Stimulated activated naive CD8-positive, alpha-beta T cell treated with anti-CD3 and anti-CD28 coated beads, Interleukin-15, amount 100 ng/mL, for 72 hours (primary cell): Measurements from ENCODE around the gene COBL.

Experiments
- ATAC-seq: fragments of 150-1000 bp; cut with Tn5 transposase; 2 replicates; pipeline ENCODE4 v1.10.0; 2021; ENCODE audit warnings: mild to moderate bottlenecking, moderate library complexity
- DNase-seq, 2 donors: peaks; one replicate each; pipeline ENCODE4 v3.0.0; 2021 to 2022
- H3K27ac Mint-ChIP-seq, 2 donors: one replicate each; pipeline ENCODE4 v1.8.0; 2022; ENCODE audit warnings: mild to moderate bottlenecking in 2 of 2, mixed read lengths in 2 of 2, moderate library complexity in 2 of 2
- H3K27me3 Mint-ChIP-seq: one replicate; pipeline ENCODE4 v1.8.0; 2022; ENCODE audit warnings: mixed read lengths
- H3K4me1 Mint-ChIP-seq: one replicate; pipeline ENCODE4 v1.8.0; 2022; ENCODE audit warnings: mild to moderate bottlenecking, mixed read lengths
- H3K4me3 Mint-ChIP-seq, 2 donors: one replicate each; pipeline ENCODE4 v1.8.0; 2022; ENCODE audit warnings: mild to moderate bottlenecking in 2 of 2, mixed read lengths in 2 of 2, moderate library complexity in 1 of 2
- H3K9me3 Mint-ChIP-seq, 2 donors: one replicate each; pipeline ENCODE4 v1.8.0; 2022; ENCODE audit warnings: mixed read lengths in 2 of 2

COBL gene

DNA sequence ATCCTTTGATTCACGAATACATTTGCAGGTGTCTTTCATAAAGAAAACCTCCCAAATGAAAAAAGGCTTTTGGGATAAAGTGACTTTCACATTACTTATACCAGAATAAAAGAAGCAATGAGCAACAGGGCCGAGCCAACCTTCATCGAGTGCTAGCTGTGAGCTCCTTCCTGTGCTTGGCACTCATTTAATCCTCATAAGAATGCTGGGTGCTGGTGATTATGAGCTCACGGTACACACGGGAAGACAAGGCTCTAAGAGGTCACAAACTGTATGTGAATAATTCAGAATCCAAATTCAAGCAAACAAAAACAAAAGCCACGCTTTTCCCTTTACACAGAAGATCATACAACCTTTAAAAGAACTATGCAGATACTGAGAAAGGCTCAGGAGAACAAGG is 156.2 kb downstream of the COBL start:
- H3K27ac Mint-ChIP-seq: no peak overlapping the region
- H3K4me3 Mint-ChIP-seq: no peak overlapping the region
- DNase-seq (no peak), ATAC-seq (no peak)
- H3K27me3 Mint-ChIP-seq: peaks cover 12% of the 10 kb centered on the region
- H3K9me3 Mint-ChIP-seq: no peaks in the 10 kb centered on the region
- H3K4me1 Mint-ChIP-seq: no peaks in the 10 kb centered on the region

DNA sequence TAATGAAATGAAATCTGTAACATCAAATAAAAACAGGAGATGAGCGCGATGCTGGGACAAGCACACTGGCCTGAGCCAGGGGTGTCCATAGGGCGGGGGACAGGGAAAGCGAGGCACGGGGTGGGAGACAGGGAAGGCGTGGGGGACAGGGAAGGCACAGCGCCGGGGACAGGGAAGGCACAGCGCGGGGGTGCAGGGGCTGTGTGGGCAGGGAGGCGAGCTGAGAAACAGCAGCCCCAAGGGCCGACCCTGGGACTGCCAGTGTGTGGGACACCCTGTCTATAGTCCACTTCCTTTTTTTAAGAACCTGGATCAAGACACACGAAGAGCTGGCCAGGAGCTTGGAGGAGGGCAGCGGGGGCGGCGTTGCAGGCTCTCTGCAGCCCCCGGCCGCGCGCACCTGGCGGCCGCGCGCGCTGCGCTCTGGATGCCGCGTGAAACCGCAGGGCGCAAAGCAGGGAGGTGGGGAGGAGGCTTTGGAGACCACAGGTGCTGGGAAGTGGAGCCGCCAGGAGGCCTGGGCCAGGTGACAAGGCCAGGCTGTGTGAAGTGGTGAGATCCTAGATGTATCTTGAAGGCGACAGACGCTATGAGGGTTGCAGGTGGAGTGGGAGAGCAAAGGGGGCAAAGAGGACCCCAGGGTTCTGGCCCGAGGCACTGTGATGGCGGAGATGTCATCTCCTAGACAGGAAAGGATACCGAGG is 157.7 kb downstream of the COBL start:
- no peaks in the 10 kb centered on the region for H3K9me3 Mint-ChIP-seq
- H3K27me3 Mint-ChIP-seq: peaks cover 12% of the 10 kb centered on the region
- ATAC-seq (peak; percentile 59), DNase-seq (no peak)
- no peaks in the 10 kb centered on the region for H3K4me1 Mint-ChIP-seq
- no peak overlapping the region for H3K27ac Mint-ChIP-seq
- H3K4me3 Mint-ChIP-seq: no peak overlapping the region

DNA sequence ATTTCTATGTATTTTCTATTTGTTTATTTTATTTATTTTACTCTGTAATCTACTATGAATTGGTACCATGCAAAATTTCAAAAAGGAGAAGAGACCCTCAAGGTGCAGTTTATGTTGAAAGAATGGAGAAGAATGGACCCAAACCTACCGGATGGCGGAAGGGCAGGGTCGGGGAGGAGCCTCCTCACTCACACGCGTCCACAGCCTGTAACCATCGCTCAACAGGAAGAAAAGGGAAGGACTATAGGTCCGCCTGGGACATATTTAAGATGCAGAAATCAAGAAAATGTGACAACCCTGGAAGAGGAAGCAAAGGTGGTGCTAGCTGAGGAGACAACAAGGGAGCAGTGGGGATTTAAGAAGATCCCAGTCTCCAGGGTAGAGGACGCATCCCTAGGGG is 158.4 kb downstream of the COBL start:
- Mint-ChIP-seq H3K27me3 (peaks cover 12% of the 10 kb centered on the region), H3K27ac (no peak overlapping the region), H3K9me3 (no peaks in the 10 kb centered on the region)

DNA sequence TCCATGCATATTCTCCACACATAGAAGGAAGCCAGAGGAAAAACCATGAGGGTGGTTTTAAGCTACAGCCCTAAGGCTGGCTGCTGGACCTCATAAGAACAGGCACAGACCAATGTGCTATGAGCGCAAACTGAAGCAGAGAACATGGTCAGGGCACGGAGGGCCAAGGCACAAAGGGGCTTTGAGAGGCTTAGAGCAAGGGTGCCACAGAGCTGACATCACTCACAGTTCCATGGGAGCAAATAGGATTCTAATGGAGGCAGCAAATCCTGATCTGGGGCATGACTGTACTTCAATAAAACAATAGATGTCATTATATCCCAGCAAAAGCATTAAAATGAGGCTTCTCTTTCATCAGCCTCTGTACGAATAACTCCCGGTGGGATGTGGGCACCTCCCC is 162.4 kb downstream of the COBL start:
- no peak for ATAC-seq
- H3K4me1 Mint-ChIP-seq: no peaks in the 10 kb centered on the region
- no peak overlapping the region for H3K4me3 Mint-ChIP-seq
- H3K9me3 Mint-ChIP-seq: no peaks in the 10 kb centered on the region
- no peak overlapping the region for H3K27ac Mint-ChIP-seq
- DNase-seq: no peak
- H3K27me3 Mint-ChIP-seq: peaks cover 18% of the 10 kb centered on the region

More for the DNA sequence above, 158.4 kb downstream of the COBL start:
- no peak for ATAC-seq
- Mint-ChIP-seq H3K4me1 (no peaks in the 10 kb centered on the region), H3K4me3 (no peak overlapping the region)
- DNase-seq: no peak

DNA sequence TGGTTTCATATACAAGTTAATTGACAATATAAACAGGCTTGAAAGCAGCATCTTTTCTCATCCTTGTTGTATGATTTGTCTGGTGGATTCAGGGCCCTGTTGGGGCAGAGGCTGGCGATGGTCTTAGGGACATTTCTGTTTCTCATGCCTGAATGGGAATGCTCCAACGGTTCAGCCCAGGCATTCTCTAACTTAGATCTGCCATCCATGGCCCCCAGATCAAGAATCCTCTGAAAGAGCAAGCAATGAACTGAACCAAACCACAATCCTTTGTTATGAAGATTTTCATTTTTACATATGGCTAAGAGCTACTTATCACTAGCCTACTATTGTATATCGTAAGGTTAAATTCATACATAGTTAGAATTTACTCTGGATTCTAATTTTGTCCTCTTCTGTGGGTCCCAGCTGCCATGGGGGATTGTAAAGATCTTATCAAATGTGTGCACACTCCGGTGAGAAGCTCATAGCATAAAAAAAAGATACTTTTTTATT is 163.9 kb downstream of the COBL start:
- no peak overlapping the region for H3K27ac Mint-ChIP-seq
- peaks cover 7% of the 10 kb centered on the region for H3K27me3 Mint-ChIP-seq
- H3K4me1 Mint-ChIP-seq: no peaks in the 10 kb centered on the region
- no peak overlapping the region for H3K4me3 Mint-ChIP-seq
- ATAC-seq (no peak), DNase-seq (no peak)
- peaks cover 4 to 11% of the 10 kb centered on the region in 2 donors for H3K9me3 Mint-ChIP-seq

DNA sequence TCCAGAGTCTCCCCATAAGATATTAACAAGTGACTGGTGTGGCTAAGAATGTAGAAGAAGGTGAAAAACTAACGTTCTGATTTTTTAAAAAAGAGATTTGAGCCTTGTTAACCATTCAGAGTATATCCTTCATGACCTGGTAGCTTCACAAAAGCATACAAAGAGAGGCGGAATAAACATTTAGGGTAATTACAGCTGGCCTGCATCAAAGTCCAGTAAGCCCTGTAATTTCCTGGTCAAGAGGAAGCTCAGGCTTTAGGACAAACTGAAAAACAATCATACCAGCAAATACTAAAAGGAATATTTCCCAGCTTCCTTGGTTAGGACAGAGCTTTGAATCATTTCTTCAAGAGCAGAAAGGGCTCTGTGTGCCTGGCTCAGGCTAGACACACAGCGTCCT is 165.2 kb downstream of the COBL start:
- Mint-ChIP-seq H3K27me3 (peaks cover 7% of the 10 kb centered on the region), H3K9me3 (peaks cover 4 to 11% of the 10 kb centered on the region in 2 donors), H3K4me1 (no peaks in the 10 kb centered on the region), H3K27ac (no peak overlapping the region), H3K4me3 (no peak overlapping the region)
- no peak for DNase-seq
- ATAC-seq: no peak

DNA sequence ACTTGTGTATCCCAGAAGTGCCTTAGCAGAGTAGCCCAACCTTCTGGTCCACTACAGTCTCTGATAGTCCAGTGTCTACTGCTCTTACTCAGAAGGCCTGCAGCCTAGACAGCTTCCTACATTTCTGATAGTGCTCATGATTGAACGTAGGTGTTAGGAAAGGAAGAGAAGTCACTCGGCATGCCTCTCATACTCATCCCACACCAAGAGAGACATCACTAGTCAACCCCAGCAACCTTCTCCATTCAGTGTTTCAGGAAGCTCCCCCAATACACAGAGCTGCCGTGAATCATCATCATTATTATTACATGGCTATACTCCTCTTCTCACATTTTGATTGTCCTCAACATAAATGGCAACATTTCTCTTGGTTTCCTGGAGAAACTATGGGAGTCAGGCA is 166.4 kb downstream of the COBL start:
- ATAC-seq (no peak), DNase-seq (no peak)
- peaks cover 4 to 11% of the 10 kb centered on the region in 2 donors for H3K9me3 Mint-ChIP-seq
- no peak overlapping the region for H3K4me3 Mint-ChIP-seq
- H3K4me1 Mint-ChIP-seq: no peaks in the 10 kb centered on the region
- H3K27me3 Mint-ChIP-seq: peaks cover 7% of the 10 kb centered on the region
- no peak overlapping the region for H3K27ac Mint-ChIP-seq

DNA sequence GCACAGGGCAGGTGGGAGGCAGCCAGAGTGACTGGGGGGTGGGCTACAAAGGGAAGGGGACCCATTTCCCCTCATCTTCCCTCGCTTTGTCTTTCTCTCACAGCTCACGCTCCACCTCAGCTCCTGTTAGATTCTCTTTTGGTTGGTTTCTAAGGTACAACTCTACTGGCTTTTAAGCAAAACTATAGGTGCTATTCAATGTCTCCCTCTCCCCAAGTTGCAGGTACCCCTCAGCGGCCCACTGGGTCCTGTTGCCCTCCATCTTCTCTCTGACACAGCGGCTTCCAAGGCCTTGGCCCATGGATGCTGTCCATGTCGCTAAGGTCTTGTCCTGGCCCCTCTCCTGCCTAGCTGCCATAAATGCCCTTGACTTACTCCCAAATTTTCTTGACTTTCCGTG is 168.4 kb downstream of the COBL start:
- ATAC-seq: no peak
- Mint-ChIP-seq H3K4me3 (no peak overlapping the region), H3K4me1 (no peaks in the 10 kb centered on the region)

DNA sequence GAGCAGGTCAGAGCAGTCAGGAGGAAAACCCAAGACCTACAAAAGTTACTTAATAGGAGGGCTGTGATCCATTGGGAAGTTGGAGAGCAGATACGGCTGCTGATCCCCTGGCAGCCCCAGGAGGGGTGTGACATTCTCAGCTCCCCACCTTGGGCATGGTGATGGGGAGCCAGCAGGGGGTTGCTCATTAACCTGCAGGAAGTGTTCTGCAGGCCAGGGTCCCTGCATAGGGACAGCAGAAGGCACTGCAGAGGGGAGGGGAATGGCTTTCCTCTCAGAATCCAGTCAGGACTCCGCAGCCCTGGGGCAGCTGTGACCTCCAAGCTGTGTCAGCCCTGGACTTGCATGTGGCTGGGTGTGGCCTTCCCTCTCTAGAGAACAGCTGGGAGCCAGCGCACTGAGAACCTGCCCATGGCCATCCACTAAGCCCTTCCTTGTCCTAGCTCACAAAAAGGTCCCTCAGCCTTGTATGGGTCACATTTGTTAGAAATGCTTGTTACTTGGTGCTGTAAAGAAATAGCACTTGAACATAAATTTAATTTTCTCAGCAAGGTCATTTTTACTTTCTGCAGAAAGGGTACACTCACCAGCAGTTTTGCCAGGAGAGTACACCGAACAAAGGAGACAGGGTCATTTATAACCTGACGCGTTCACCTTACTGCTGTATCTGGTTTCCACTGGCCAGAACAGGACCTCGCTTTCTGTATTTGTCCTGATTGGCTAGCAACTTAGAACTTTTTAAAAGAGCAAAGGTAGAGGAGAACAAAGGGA is 169.6 kb downstream of the COBL start:
- H3K4me3 Mint-ChIP-seq: no peak overlapping the region
- H3K9me3 Mint-ChIP-seq: peaks cover 4 to 11% of the 10 kb centered on the region in 2 donors
- H3K27ac Mint-ChIP-seq: no peak overlapping the region
- H3K27me3 Mint-ChIP-seq: peaks cover 7% of the 10 kb centered on the region
- DNase-seq (no peak), ATAC-seq (no peak)
- no peaks in the 10 kb centered on the region for H3K4me1 Mint-ChIP-seq

More for the DNA sequence above, 168.4 kb downstream of the COBL start:
- H3K9me3 Mint-ChIP-seq: peaks cover 4 to 11% of the 10 kb centered on the region in 2 donors
- DNase-seq: no peak
- H3K27me3 Mint-ChIP-seq: peaks cover 7% of the 10 kb centered on the region
- H3K27ac Mint-ChIP-seq: no peak overlapping the region

DNA sequence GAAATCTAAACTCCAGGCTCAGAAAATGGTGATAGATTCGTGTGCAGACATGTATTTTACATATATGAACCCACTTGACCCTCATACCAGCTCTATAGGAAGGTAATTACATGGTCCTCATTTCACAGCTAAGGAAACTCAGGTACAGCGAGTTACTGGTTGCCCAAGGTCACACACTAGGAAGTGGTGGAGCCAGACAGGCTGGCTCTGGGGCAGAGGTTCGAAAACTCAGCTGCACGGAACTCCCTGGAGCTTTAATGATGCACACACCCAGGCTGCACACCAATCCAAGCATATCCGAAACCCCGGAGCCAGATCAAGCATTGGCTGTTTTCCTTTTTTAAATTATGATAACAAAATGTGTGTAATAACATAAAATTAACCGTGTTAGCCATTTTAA is 172.4 kb downstream of the COBL start:
- DNase-seq (no peak), ATAC-seq (no peak)
- Mint-ChIP-seq H3K27me3 (no peaks in the 10 kb centered on the region), H3K4me1 (peaks cover 13% of the 10 kb centered on the region), H3K4me3 (no peak overlapping the region), H3K27ac (no peak overlapping the region), H3K9me3 (peaks cover 4 to 11% of the 10 kb centered on the region in 2 donors)

DNA sequence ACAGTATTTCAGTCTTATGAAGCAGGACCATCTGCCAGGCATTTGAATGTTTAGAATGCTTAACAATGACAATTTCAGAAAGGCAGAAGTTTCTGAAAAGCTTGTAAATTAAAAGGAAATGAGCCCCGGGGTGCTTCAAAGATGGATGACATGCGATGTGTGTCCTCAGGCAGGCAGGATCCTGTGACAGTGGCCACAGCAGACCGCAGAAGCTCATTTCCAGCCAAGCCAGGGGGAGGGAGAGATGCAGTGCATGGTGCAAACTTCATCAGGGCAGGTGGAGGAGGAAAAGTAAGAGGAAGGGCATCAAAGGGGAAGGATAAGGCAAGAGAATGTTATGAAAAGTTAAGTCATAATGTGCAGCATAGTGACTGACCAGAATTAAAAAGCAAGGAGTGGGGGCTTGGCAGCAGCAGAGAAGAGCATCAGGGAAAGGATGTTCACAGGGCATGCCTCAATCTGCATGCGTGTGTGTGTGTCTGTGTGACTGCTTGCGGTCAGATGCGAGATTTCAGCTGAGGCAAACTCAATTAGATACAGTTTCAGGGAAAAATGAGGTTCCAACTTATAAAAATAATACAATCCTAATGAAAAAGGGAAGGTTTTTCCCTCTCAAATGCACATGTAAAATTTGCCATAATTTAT is 173.7 kb downstream of the COBL start:
- H3K27me3 Mint-ChIP-seq: no peaks in the 10 kb centered on the region
- no peak for DNase-seq
- no peak overlapping the region for H3K27ac Mint-ChIP-seq
- H3K4me1 Mint-ChIP-seq: peaks cover 13% of the 10 kb centered on the region
- no peaks in the 10 kb centered on the region for H3K9me3 Mint-ChIP-seq
- no peak overlapping the region for H3K4me3 Mint-ChIP-seq
- no peak for ATAC-seq

DNA sequence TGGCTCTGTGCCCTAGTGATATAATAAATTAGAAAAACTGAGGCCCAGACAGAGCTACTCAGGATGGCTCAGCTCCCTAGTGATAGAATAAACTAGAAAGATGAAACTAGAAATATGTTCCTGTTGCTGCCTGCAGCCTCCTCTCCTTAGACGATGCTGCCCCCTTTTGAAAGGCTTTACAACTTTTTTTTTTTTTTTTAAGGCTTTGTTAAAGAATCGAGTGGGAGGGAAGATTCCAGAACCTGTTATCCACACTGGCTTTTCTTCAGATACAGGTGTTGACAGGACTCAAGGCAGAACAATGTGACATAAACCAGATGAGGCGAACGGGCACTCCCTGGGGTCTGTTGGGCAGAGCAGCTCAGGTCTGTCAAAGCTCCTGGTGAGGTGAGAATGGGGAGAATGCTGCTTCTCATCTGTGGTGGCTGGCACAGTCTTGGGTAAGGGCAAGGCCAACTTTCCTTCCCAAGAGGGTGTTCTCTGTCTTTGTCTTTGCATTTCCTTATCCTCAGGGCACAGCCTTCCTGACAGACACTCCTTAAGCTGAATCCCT is 175.1 kb downstream of the COBL start:
- H3K4me3 Mint-ChIP-seq: no peak overlapping the region
- no peaks in the 10 kb centered on the region for H3K9me3 Mint-ChIP-seq
- peak in 1 of 2 donors; percentile 16 for DNase-seq
- no peak overlapping the region for H3K27ac Mint-ChIP-seq
- peaks cover 13% of the 10 kb centered on the region for H3K4me1 Mint-ChIP-seq
- ATAC-seq: peak; percentile 66
- no peaks in the 10 kb centered on the region for H3K27me3 Mint-ChIP-seq

DNA sequence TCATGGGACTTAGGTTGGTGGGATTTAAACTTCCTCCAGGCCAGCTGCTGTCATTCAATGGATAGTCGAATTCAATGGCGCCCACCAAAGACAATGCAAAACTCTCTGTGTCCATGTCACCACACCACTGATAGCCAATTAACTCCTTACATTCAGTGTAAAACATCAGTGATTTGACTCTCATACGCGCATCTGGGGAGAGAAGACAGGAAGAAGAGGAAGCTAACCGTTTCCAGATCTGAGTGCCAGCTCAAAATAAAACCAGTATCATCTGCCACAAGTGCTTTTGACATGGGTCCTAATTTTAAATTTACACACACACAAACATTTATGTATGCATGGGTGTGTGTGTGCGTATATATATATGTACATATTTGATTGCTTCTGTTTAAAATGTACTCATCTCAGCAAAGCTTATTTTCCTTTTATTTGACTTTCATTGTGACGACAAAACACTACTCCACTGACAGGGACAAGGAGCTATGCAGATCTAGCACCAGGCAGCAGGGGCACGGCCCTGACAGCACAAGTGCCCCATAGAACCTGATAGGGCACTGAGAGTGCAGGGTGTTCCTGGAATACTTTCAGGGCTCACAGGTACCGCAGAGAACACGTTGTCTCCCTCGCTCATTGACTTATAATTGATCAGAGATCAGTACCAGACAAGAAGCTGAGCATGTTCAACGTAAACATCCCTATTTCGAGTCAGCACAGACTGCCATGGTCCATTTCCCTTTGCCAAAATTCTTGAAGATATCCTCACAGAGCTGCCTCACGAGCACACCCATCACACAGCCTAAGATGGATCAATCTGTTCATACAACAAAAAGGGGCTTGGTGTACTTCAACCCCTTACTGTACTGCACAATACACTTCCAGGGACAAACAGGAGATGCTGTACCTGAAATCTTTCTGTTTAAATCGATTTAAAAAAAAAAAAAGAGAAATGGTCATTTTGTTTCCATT is 176.1 kb downstream of the COBL start:
- no peak overlapping the region for H3K27ac Mint-ChIP-seq
- DNase-seq: no peak
- no peak for ATAC-seq
- H3K4me1 Mint-ChIP-seq: peaks cover 13% of the 10 kb centered on the region
- no peaks in the 10 kb centered on the region for H3K27me3 Mint-ChIP-seq
- no peak overlapping the region for H3K4me3 Mint-ChIP-seq
- H3K9me3 Mint-ChIP-seq: no peaks in the 10 kb centered on the region

DNA sequence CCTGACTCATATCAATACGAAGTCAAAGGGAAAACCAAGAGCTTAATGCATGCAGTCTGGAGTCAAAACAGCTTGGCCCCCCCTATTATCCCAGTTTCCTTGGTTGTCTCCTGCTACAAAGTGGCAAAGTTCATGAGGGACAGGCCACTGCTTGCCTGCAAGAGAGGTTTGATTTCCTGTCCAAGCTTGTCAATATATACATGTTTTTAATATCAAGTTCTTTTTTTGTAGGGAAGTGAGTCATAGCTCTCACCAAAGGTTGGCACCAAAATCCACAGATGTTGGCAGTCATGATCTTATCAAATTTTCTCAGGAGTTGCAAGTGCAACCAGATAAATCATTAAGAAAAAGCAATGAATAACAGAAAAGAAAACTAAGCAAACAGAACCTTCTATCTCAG is 176.8 kb downstream of the COBL start:
- ATAC-seq (no peak), DNase-seq (no peak)
- H3K4me1 Mint-ChIP-seq: peaks cover 13% of the 10 kb centered on the region
- no peak overlapping the region for H3K27ac Mint-ChIP-seq
- no peaks in the 10 kb centered on the region for H3K27me3 Mint-ChIP-seq
- H3K4me3 Mint-ChIP-seq: no peak overlapping the region
- H3K9me3 Mint-ChIP-seq: no peaks in the 10 kb centered on the region
